ENCODE measurements around the gene GOLGA6L7.

GOLGA6L7 gene

DNA sequence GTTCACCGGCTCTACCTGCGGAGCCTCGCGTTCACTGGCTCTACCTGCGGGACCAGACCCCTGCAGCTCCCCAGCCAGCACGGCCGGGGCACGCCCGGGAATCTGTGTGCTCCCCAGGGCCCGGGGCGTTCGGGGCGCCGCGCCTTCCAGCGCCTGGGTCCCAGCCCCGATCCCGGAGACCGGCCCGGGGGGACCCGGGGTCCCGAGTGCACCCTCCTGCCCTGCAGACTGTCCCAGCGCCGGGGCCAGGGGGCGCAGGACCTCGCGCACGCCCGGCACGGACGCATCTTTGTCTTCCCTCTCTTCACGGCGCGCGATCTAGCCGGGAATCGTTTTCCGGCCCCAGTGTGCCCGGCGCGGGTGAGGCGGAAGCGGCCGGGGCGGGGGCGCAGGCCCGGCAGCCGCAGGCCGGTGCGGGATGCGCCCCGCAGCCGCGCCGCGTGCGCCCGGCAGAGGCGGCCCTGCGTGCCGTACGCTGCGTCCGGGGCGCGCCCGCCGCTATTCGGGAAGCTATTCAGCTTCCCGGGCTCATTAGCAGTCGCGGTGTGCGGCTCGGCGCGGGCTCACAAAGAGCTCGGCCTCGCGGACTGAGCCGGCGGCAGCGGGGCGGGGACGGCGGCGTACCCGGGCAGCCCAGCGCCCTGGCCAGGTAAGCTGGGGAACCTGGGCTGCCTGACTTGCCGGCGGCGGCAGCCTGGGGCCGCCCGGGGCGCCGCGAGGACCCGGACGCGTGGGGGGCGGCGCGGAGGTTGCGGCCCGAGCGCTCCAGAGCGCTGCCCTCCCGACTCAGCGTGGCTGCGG, 37.4 kb upstream of the GOLGA6L7 start, which contains the start of gene APBA2:
TSS of gene APBA2 (plus strand) at position 345 of the 801 bp plus-strand sequence. CDS start 167,911 bp downstream, outside the sequence.
- Histone ChIP-seq H3K4me1 (peaks cover 71% of the 10 kb centered on the region), H3K9me3 (0 out of 2 replicates have a peak, but pooled peaks cover 3% of the 10 kb centered on the region), H3K4me2 (peak within 1 kb of the TSS; percentile 85), H3K27me3 (no peaks in the 10 kb centered on the region), H3K9ac (peak within 1 kb of the TSS; percentile 81), H3K36me3 (no peaks in the 10 kb centered on the region), H4K20me1 (peaks cover 29% of the 10 kb centered on the region), H3K27ac (peak within 1 kb of the TSS; percentile 84), H3K4me3 (peak within 1 kb of the TSS; percentile 75)
- TF ChIP-seq Cebpa-rat (IDR thresholded peaks at IDR 0.05) = no peak

DNA sequence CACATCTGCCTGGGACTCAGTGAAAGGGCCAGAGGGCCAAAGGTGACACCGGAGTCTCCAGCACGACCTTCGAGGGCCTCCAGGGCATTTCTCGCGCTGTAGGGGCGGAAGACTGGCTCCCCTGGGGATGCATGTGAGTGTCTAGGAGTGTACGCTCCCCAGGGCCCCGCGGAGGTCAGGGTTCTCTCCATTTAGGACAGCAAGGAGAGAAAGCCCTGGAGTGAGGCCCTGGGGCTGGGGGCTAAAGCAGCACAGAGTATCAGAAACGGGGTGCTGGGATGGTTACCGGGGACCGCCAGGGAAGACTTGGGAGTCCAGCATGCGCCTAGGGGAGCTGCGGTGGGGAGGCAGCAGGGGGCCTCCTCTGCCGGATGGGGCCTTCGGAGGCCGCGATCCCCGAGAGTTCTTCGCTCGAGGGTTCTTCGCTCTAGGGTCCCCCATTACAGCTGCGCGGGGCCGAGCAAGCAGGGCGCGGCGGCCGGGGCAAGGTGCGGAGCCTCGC, 36.7 kb upstream of the GOLGA6L7 start:
- no peak for TF ChIP-seq Cebpa-rat (IDR thresholded peaks at IDR 0.05)
- Histone ChIP-seq H4K20me1 (peaks cover 22% of the 10 kb centered on the region), H3K27ac (peak overlapping the region; percentile 84), H3K4me1 (peaks cover 69% of the 10 kb centered on the region), H3K9ac (peak overlapping the region; percentile 81), H3K4me3 (peak overlapping the region; percentile 75), H3K9me3 (0 out of 2 replicates have a peak, but pooled peaks cover 3% of the 10 kb centered on the region), H3K4me2 (peak overlapping the region; percentile 85), H3K36me3 (no peaks in the 10 kb centered on the region), H3K27me3 (no peaks in the 10 kb centered on the region)

GRCh38 chr15:28884151-28884940, 35.9 kb upstream of the GOLGA6L7 start:
- Histone ChIP-seq H3K9ac (no peak overlapping the region), H4K20me1 (peaks cover 14% of the 10 kb centered on the region), H3K4me1 (peaks cover 60% of the 10 kb centered on the region), H3K9me3 (0 out of 2 replicates have a peak, but pooled peaks cover 3% of the 10 kb centered on the region), H3K4me2 (peak overlapping the region; percentile 85), H3K27me3 (no peaks in the 10 kb centered on the region), H3K27ac (no peak overlapping the region), H3K36me3 (no peaks in the 10 kb centered on the region), H3K4me3 (no peak overlapping the region)
- TF ChIP-seq Cebpa-rat (IDR thresholded peaks at IDR 0.05) = no peak

GRCh38 chr15:28881600-28881999, 33.2 kb upstream of the GOLGA6L7 start:
- H4K20me1 ChIP-seq = no peaks in the 10 kb centered on the region
- no peak overlapping the region for H3K4me3 ChIP-seq
- peak overlapping the region; percentile 57 for H3K4me2 ChIP-seq
- no peak for TF ChIP-seq Cebpa-rat (IDR thresholded peaks at IDR 0.05)
- H3K9ac ChIP-seq = no peak overlapping the region
- H3K9me3 ChIP-seq = 0 out of 2 replicates have a peak, but pooled peaks cover 3% of the 10 kb centered on the region
- no peak overlapping the region for H3K27ac ChIP-seq
- H3K27me3 ChIP-seq = no peaks in the 10 kb centered on the region
- peaks cover 39% of the 10 kb centered on the region for H3K4me1 ChIP-seq
- H3K36me3 ChIP-seq = no peaks in the 10 kb centered on the region

DNA sequence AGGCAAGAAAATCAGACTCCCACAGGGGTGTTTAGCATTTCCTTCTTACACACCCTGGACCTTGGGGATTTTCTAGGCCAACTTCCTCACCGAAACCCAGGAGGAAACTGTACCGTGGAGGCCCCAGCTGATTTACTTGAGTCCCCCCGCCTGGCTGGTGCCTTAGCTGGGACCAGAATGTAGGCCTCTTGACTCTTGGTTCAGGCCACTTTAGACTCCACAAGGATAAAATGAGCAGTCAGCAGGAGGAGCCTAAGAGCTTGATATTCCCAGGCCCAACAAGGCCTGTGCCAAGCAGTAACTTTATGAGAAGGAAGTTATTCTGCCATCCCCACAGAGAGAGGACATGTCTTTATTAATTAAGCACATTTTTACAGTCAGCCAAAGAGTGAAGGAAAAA, 32.7 kb upstream of the GOLGA6L7 start:
- H4K20me1 ChIP-seq = no peaks in the 10 kb centered on the region
- 0 out of 2 replicates have a peak, but pooled peaks cover 3% of the 10 kb centered on the region for H3K9me3 ChIP-seq
- H3K27ac ChIP-seq = no peak overlapping the region
- no peak overlapping the region for H3K9ac ChIP-seq
- peak overlapping the region; percentile 57 for H3K4me2 ChIP-seq
- H3K27me3 ChIP-seq = no peaks in the 10 kb centered on the region
- H3K36me3 ChIP-seq = no peaks in the 10 kb centered on the region
- TF ChIP-seq Cebpa-rat (IDR thresholded peaks at IDR 0.05) = no peak
- no peak overlapping the region for H3K4me3 ChIP-seq
- H3K4me1 ChIP-seq = peaks cover 43% of the 10 kb centered on the region

GRCh38 chr15:28880680-28881079, 32.2 kb upstream of the GOLGA6L7 start:
- H3K27ac ChIP-seq = no peak overlapping the region
- no peaks in the 10 kb centered on the region for H3K36me3 ChIP-seq
- H3K9me3 ChIP-seq = 0 out of 2 replicates have a peak, but pooled peaks cover 3% of the 10 kb centered on the region
- no peak overlapping the region for H3K9ac ChIP-seq
- H4K20me1 ChIP-seq = no peaks in the 10 kb centered on the region
- peaks cover 48% of the 10 kb centered on the region for H3K4me1 ChIP-seq
- peak overlapping the region; percentile 57 for H3K4me2 ChIP-seq
- H3K27me3 ChIP-seq = no peaks in the 10 kb centered on the region
- H3K4me3 ChIP-seq = no peak overlapping the region
- no peak for TF ChIP-seq Cebpa-rat (IDR thresholded peaks at IDR 0.05)

- H3K36me3 ChIP-seq = no peaks in the 10 kb centered on the region
- H3K27me3 ChIP-seq = no peaks in the 10 kb centered on the region
- no peak overlapping the region for H3K27ac ChIP-seq
- peaks cover 38% of the 10 kb centered on the region for H3K4me1 ChIP-seq
- no peak overlapping the region for H3K9ac ChIP-seq
- no peak overlapping the region for H3K4me2 ChIP-seq
- H3K9me3 ChIP-seq = no peaks in the 10 kb centered on the region
- H4K20me1 ChIP-seq = no peaks in the 10 kb centered on the region
- no peak overlapping the region for H3K4me3 ChIP-seq
- TF ChIP-seq Cebpa-rat (IDR thresholded peaks at IDR 0.05) = no peak
Measured at GRCh38 chr15:28879551-28879950, 31.1 kb upstream of the GOLGA6L7 start.

DNA sequence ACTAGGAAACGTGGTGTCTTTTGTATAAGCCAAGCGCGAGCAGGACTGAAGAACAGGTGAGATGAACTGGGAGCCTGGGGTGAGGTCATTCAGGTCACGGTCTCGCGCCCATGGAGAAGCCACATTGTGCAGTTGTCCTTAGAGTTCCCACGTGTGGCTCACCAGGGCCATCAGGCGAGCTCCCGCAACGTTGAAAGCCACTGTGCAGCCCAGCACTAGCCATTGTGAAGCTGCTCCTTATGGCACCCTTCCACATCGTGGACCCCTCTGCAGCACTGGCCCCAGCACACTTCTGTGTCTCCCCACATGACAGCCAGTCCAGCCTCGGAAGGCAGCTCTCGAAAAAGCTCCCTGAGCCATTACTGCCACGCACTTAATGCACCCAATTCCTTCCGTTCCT, 29.8 kb upstream of the GOLGA6L7 start:
- H3K27ac ChIP-seq = no peak overlapping the region
- H3K4me3 ChIP-seq = no peak overlapping the region
- no peak overlapping the region for H3K4me2 ChIP-seq
- H3K9ac ChIP-seq = no peak overlapping the region
- H3K27me3 ChIP-seq = no peaks in the 10 kb centered on the region
- peaks cover 36% of the 10 kb centered on the region for H3K4me1 ChIP-seq
- no peak for TF ChIP-seq Cebpa-rat (IDR thresholded peaks at IDR 0.05)
- H3K36me3 ChIP-seq = no peaks in the 10 kb centered on the region
- H3K9me3 ChIP-seq = no peaks in the 10 kb centered on the region
- H4K20me1 ChIP-seq = no peaks in the 10 kb centered on the region

- Histone ChIP-seq H3K36me3 (no peaks in the 10 kb centered on the region), H3K9me3 (no peaks in the 10 kb centered on the region), H3K27ac (no peak overlapping the region), H4K20me1 (no peaks in the 10 kb centered on the region), H3K4me1 (peaks cover 26% of the 10 kb centered on the region), H3K9ac (no peak overlapping the region), H3K4me2 (peak overlapping the region; percentile 4; the same call in 1 of the 2 replicates), H3K27me3 (no peaks in the 10 kb centered on the region), H3K4me3 (no peak overlapping the region)
- no peak for TF ChIP-seq Cebpa-rat (IDR thresholded peaks at IDR 0.05)
Measured at GRCh38 chr15:28876845-28877185, 28.4 kb upstream of the GOLGA6L7 start.

All from BLaER1 (cell line).